NCI-H1694 treated with DMSO at 0.1 percent for 48 hours (cell line): ENCODE results near the gene STK25.
"Not testable (repeated sequence)": the region's sequence is repeated elsewhere in the genome, so short reads cannot be mapped to it uniquely, and the experiment has no call there.

Experiments used
- DNase-seq: peaks from one replicate; lab custom pipeline; 2025; lab: John Stamatoyannopoulos, UW

The STK25 gene

DNA sequence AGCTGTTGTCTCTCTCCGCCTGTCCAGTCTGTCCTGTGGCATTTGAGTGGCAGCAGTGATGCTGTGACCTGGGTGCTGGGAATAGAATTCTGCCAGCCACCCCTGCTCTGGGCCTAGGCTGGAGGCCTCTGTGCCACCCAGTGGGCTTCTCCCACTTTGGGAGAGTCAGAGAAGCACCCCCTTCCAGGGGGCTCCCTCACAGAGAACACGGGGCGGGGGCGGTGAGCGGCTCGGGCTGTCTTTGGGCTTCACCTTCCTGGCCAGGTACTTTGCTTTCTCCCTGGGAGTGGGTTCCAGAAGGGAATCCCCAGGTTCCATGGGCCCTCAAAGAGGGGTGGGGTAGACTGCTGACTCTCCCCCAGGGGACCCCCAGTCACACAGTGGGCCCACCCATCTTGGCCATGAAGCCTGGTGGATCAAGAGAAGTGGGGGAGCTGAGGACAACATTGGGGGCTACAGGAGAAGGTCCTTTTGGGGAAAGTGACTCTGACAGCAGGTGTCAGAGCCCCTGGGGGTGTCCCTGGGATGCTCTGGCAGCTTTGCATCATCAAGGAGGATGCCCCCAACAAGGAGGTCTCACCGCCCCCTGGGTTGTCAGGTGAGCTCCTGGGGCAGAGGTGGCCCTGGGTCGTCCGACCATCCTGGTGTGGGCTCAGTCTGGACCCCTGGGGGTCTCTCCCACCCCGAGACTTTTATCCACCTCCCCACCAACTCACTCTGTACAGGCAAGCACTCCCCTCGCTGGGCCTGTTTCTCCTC, 31.4 kb upstream of the STK25 start:
- no peak for DNase-seq

DNA sequence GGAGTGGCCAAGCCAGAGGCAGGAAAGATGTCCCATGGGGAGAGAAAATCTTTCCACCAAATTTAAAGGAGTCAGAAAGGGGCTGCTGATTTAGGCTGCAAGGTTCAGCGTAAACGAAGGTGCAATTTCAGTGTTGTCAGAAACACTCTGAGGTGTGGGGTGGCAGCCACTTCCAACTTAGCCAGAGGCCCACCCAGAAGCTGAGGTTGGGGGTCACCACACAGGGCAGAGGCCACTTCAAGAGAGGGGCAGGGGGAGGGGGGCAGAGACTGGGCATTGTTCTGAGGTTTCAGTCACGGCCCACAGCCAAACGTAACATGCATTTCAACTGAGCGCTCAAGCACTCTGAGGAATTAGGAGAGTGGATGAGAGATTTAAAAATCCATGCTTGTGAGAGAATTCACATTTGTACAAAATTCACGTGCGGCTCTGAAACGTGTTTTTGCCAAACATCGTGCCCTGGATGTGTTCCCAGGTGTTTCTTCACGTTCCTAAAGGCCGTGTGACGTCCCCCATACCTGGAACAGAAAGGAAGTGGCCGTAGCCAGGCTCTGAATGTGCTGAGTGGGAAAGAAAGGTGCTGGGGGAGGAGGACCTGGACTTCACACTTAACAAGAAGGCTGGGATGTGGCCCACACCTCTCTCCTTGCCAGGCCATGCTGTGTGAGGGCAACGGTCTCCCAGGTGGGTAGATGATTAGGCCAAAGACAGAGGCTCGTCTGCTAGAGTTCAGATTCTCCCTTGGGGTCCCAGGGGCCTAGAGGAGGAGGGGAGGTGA, 30.6 kb upstream of the STK25 start:
- no peak for DNase-seq

DNA sequence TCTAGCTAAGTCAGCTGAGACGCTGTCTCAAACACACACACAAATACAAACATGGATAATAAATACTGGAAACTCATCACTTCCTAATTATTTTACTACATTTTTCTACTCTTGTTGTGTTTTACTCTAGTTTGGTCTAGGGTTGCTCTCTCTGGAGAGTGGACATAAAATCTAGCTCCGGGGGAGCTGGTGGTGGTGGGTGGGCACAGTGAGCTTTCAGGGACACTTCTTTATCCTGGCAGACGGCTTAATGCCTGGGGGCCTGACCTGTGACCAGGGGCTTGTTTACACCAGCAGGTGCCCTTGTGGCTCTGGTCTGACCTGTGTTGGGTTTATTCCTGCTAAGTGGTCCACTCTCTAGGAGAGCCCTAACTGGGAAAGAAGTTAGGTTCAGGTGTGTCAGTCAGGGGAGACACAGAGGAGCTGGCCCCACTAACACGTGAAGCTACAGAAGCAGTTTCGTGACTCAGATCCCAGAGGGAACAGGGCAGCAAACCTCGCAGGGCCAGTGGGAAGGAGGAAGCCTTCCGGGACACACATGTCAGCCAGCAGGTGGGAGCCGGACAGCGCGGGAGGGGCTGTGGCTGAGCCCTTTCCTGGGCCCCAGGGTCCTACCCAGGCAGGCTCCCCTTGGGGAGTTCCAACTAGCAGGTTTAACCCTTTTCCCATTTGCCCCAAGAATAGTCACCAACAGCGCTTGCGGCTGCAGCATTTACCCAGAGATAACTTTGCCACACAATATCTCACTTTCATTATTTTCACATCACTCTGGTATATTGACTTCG, 27.7 kb upstream of the STK25 start:
- DNase-seq: no peak

DNA sequence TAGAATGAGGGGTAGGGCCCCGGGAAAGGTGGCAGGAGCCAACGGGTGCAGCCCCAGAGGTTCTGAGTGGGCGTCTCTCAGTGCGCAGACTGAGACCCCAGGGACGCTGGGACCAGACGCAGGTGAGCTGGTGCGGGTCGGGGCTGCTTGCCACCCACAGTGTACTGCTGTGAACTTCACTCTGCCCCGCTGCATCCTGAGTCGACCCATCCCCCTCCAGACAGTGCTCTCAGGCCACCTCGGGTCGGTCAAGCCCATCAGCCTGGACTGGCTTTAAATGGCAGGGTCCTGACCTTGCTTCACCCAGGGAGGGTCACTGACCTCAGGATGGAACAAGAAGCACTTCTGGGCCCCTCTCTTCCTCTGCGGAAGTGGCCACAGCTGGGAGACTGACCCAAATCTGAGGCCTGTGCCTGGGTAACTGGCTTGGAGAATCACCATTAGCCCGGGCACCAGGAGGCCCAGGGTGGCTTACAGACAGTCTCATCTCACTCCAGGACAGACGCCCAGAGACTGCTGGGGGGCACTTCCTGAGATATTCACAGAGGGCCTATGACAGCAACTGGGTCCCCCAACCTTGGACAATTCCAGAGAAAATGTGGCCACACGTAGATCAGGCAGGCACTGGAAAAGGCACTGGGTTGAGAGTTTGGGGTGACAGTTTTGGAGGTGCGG, 26.5 kb upstream of the STK25 start:
- no peak for DNase-seq

DNA sequence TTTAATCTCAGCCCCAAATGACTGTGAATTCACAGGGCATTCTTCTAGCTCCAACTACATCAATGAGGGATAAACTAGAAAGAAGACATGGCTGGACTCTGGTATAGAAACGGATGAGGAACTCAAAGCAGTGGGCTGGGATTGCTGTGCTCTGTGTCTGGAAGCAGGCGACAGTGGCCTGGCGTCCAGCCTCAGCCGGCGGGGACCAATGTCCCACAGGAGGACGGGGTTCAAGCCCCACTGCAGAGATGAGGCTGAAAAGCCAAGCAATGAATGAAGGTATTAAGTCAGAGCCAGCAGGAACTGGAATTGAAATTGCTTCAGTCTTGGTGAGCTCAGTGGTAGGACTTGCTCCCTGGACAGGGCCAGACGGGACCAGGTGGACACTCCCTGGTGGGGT, 25.9 kb upstream of the STK25 start:
- DNase-seq: no peak

DNA sequence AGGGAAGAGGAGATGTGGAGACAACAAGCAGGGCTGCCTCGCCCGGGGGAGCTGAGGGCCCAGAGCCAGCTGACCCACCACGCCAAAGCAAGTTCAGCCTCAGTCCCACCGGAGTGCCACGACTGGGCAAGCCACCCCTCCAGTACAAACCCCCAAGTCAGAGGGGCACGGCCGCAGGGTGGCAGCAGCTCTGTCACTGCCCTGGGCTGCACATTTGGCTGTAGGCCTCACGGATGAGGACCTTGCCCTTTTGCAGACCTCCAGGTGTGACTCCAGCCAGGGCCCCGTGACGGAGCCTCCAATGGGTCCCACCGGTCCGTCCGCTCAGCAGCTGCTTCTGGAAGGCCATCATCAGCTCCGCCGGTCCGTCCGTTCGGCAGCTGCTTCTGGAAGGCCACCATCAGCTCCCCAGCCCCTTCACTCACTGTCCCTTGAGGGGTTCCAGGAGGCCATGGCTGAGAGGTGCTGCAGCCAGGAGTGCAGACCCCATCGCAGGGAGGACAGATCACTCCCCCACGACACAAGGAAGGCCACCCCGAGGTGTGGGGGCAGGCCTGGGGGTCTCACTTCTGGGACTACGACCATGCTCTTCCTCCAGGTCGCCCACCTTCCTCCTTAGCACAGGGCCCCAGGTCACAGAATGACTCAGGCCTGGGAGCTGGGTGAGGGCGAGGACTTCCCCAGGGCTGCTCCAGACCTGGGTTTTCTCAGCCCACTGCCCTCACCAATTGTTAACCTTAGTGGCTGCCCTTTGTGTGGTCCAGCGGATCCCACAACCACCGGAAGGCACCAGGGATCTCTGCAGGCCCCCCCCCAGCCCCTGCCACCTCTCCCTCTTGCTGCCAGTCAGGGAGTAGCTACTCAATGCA, 24.6 kb upstream of the STK25 start:
- no peak for DNase-seq

DNA sequence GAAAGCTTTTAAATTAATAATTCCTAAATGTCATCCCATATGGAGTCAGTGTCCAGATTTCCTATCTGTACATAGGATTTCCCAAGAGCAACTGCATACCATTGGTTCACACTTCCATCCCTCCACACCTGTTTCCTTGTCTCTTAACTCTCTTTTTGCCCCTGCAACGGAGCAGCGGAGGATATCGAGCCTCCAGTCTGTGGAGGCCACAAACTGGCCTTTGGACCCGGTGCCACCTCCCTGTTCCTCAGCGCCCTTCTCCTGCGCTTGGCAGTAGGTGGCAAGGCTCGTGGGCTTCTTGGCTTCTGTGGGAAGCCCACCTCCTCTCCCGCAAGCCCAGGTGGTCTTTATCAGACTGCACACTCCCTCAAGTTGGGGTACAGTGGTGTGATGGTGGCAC, 23.8 kb upstream of the STK25 start:
- no peak for DNase-seq

DNA sequence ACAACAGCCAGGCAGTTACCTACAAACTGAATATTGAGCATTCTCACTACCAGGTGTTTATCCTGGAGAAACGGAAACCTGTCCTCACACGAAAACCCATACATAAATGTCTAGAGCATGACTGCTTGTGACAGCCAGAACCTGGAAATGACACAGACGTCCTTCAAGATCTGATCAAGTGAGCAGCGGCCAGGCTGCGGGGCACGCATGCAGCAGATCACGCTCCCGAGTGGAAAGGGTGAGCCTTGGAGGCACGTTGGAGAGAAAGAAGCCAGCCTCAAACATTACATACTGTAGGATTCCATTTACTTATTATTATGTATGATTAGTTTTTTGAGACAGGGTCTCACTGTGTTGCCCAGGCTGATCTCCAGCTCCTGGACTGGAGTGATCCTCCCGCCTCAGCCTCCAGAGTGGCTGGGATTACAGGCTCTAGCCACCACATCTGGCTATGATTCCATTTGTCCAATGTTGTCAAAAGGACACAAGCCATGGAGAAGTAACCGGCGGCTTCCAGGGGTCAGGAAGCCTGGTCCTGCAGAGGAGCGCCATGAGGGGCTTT, 22.9 kb upstream of the STK25 start:
- no peak for DNase-seq

DNA sequence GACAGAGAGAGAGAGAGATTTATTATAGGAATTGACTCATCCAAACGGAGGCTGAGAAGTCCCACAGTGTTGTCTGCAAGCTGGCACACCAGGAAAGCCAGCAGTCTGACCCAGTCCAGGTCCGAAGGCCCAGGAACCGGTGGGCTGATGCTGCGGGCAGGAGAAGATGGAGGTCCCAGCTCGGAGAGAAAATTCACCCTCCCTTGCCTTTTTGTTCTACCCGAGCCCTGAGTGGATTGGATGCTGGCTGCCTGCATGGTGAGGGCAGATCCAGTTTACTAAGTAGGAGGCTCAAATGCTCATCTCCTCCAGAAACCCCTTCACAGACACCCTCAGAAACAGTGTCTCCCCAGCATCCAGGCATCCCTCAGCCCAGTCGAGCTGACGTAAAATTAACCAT, 22.2 kb upstream of the STK25 start:
- DNase-seq: no peak

DNA sequence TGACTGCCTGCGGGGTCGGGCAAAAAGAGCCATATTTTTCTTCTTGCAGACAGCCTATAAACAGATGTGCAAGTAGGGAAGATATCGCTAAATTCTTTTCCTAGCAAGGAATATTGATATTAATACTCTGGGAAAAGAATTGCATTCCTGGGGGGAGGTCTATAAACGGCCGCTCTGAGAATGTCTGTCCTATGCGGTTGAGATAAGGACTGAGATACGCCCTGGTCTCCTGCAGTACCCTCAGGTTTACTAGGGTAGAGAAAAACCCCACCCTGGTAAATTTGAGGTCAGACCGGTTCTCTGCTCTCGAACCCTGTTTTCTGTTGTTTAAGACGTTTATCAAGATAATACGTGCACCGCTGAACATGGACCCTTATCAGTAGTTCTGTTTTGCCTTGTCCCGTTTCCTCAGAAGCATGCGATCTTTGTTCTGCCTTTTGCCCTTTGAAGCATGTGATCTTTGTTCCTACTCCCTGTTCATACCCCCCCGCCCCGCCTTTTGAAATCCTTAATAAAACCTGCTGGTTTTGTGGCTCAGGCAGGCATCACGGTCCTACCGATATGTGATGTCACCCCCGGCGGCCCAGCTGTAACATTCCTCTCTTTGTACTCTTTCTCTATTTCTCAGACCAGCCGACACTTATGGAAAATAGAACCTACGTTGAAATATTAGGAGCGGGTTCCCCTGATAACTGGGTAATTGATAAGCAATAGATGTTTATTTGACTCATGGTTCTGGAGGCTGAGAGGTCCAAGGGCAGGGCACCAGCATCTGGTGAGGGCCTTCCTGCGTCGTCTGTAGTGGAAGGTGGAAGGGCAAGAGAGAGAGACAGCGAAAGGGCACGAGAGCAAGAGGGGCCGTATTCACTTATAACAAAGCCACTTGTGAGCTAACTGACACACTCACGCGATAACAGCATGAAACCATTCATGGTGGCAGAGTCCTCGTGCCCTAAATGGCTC, 17.7 kb upstream of the STK25 start:
- DNase-seq: not testable (repeated sequence)

DNA sequence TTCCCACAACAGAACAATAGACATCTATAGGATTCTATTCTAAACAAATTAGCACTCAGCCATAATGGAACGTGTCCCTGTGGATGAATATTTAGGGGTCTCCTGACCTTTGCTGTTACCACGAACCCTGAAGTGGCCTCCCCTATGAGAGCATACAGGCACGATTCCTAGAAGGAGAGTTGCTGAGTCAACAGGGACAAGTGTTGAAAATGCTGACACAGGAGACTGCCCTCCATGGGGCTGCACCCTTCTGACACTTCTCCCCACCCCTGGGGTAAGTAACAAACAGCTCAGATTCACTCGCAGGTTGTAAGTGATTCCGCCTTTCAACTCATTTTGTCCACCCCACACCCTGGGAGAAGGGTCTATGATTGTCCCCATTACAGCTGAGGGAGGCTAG, 14.1 kb upstream of the STK25 start:
- DNase-seq: no peak

DNA sequence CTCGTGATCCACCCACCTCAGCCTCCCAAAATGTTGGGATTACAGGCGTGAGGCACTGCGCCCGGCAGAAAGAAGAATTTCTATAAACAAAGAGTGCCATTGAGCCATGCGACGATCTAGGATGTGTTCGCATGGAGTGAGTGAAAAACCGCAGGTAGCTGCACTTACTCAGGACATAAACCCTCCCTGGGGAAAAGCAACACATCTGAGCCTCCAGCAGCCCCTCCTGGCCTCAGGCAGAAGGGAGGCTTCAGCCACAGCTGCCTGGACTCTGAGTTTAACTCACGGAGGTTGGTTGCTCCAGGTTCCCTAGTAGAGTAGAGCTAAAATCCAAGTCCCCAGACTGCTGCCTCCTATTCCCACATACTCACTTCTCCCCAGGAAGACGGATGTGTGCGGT, 11.3 kb upstream of the STK25 start:
- DNase-seq: no peak

DNA sequence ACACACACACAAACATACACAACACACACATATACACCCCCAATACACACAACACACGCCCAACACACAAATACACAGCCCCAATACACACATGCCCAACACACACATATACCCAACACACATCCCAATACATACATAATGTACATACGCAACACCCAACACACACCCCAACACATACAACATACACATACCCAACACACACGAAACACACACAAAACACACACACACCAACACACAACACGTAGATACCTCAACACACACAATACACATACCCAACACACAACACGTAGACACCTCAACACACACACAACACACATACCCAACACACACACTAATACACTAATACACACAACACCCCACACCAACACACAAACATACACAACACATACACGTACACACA, 8.9 kb upstream of the STK25 start:
- no peak for DNase-seq

DNA sequence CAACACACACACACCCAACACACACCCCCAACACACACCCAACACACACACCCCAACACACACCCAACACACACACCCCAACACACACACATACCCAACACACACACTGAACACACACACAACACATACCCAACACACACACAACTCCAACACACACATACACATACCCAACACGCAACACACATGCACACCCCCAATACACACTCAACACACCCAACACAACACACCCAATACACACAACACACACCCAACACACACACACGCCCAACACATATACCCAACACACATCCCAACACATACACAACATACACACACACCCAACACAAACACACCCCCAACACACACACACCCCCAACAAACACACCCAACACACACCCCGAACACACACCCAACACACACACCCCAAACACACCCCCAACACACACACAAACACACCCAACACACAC, 8.2 kb upstream of the STK25 start:
- DNase-seq: no peak

DNA sequence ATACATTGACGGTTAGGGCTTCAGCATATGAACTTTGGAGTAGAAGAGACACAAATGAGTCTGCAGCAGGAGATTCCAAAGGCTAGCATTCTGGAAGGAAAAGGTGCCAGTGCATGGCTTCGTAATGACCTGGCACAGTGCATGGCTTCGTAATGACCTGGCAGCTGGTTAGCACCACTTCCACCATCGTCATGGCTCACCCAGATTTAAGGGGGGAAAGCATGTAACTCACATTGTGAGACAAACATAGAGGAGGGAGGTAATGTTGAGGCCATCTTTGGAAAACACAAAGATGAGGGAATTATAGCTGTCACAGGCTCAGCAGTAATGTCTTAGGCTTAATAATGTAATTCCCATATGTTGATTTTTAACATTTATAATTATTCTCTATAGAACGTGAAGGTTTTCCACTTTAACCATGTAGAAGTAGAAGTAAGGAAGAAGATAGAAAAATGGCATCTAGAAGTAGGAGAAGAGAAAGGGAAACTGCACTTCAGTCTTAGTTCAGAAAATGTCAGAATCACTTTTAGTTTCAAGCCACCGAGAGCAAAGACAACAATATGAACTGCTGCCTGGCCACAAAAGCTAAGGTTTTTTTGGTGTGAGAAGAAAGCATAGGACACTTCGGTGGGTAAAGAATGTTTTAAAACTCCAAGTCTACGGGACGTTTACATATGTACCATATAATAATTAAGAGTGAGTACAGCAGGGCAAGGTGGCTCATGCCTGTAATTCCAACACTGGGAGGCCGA, 6.8 kb upstream of the STK25 start:
- no peak for DNase-seq

DNA sequence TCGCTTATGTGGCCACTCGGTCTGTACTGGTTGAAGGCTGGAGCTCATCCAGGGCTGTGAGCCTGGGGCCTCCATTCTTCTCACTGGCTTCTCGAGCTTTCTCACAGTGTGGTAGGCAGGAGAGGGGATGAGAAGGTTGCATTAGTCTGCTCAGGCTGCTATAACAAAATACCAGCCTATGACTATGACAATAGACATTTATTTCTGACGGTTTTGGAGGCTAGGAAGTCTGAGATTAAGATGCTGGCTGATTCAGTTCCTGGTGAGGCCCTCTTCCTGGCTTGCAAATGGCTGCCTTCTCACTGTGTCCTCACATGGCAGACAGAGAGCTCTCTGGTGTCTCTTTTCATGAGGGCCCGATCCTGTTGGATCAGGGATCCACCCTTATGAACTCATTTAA, 6.2 kb upstream of the STK25 start:
- DNase-seq: no peak

DNA sequence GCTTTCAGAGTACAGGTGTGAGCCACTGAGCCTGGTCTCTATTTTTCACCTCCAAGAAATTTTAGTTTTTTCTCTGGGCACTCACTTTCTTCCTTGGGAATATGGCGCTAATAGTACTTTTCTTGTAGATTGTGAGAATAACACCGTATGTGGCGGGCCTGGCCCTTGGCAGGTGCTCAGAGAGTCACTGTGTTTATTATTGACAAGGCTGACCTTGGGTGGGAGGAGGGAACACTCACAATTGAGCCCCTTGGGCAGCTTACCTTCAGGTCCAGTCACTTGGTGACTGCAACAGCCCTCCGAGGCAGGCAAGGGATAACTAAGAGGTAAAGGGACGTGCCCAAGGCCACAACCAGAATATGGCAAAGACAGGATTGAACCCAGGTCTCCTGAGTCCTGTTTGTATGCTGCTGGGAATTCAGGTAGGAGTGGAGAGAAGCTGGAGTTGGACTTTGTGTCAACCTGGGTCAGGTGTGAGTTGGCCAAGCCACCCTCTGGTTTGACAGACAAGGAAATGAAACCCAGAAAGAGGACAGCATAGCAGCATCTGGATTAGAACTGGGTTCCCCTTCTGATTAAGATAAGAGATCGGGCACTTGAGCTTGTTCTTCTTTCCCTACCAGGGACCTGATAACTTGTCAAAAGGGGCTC, 2.8 kb upstream of the STK25 start:
- DNase-seq: no peak

DNA sequence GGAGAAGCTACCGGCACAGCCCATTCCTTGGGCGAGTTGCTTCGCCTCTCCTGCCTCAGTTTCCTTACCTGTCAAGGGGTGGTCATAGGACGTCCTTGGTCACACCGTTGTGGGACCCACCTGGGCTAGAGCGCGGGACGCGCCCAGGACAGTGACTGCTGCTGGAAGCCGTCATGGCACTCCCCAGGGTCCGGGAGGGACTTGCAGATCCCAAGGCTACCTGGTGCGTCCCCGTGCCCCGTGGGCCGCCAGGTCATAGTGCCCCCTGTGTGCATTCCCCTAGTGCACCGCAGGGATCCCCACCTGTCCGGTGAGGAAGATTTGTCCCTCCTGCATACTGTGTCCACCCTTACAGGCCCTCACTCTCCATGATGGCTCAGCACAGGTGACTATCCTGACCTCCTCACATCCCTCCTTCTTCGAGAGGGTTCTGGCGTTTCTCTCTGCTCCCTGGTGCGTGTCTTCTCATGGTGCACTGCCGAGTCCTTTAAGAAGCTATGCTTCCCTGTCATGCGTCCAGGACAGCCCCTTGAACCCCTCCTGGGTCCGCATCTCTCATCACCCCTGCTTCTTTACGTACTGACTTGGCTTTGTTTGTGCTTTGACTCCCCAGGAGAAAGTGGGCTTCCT, 886 bp upstream of the STK25 start:
- DNase-seq: no peak
